Stomach (tissue), 9 donors: ENCODE results near the gene CDH8. TPM values are rescaled to one million over a fixed set of nuclear protein-coding genes. Genes with fewer than 3 reads are reported as not detected.

Experiments
- DNase-seq, 2 donors: peaks; one replicate each; pipeline versions ENCODE4 v3.0.0 to v3.0.0-alpha.2; 2013 to 2019
- H3K27ac ChIP-seq, 5 donors: fragments of 200-600 bp in 4 of 5; sonication (generic) in 4 of 5; one replicate each; pipeline ENCODE4 v1.5.1; 2013 to 2019; ENCODE audit warnings: mild to moderate bottlenecking in 1 of 5, moderate library complexity in 1 of 5
- H3K27me3 ChIP-seq, 3 donors: fragments of 200-600 bp; sonication (generic); one replicate each; pipeline ENCODE4 v1.5.1; 2017 to 2019; ENCODE audit warnings: mixed run types in 1 of 3
- H3K36me3 ChIP-seq, 4 donors: fragments of 200-600 bp; sonication (generic); 1 replicate in 3 of 4; 2 replicates in 1 of 4; pipeline ENCODE4 v1.5.1; 2016 to 2019
- H3K4me1 ChIP-seq, 4 donors: fragments of 200-600 bp; sonication (generic); one replicate each; pipeline ENCODE4 v1.5.1; 2016 to 2019
- H3K4me3 ChIP-seq, 4 donors: fragments of 200-600 bp; sonication (generic) in 3 of 4; one replicate each; pipeline ENCODE4 v1.5.1; 2016 to 2019; ENCODE audit warnings: mild to moderate bottlenecking in 1 of 4
- H3K9me3 ChIP-seq, 4 donors: fragments of 200-600 bp; sonication (generic); one replicate each; pipeline ENCODE4 v1.5.1; 2016 to 2019
- CTCF ChIP-seq, 7 experiments: fragments of 450-650 bp in 4 of 7; fragments of 200-600 bp in 3 of 7; sonication (generic) in 3 of 7; IDR thresholded peaks; one replicate each; pipeline ENCODE4 v1.5.1; 2016 to 2019; ENCODE audit warnings: antibody characterized with exemption in 7 of 7, control low read depth in 2 of 7, mild to moderate bottlenecking in 1 of 7
- EP300 ChIP-seq: sonication (generic); formaldehyde crosslinking; IDR thresholded peaks from one replicate; pipeline ENCODE4 v1.6.1; 2017; ENCODE audit warnings: antibody characterized with exemption
- POLR2A ChIP-seq, 4 donors: fragments of 450-650 bp; IDR thresholded peaks; one replicate each; pipeline ENCODE4 v1.6.1; 2016; ENCODE audit warnings: antibody characterized with exemption in 4 of 4, control low read depth in 2 of 4, mild to moderate bottlenecking in 1 of 4, moderate library complexity in 1 of 4
- POLR2AphosphoS5 ChIP-seq, 3 donors: sonication (generic); formaldehyde crosslinking; IDR thresholded peaks; one replicate each; pipeline ENCODE4 v1.6.1; 2016; ENCODE audit warnings: antibody characterized with exemption in 3 of 3
- WGBS, 5 donors: extraction: QIAGEN DNeasy Blood & Tissue Kit in 3 of 5; methylation state at CpG; one replicate each; pipeline versions ENCODE4 v1.1.5 to v1.1.7; 2013 to 2018; 5-methylcytosine and 5-hydroxymethylcytosine counted together
- intact Hi-C: fragments of 100-400 bp; cut with DNase I; formaldehyde crosslinking; loops from one replicate; pipeline ENCODE4 v1.15.1; 2023; ENCODE audit warnings: low total_unique reads
- polyA plus RNA-seq, 3 donors: library from polyadenylated mRNA; stranded (reverse); fragments of 200-250 nt; gene quantifications; one replicate each; pipeline ENCODE4 v1.2.3, GENCODE V29; 2013
- total RNA-seq, 5 donors: library from RNA; depleted of rRNA; stranded (reverse); fragments of >200 nt; gene quantifications; one replicate each; pipeline versions ENCODE4 v1.1.0 to v1.2.3, GENCODE V29; 2014 to 2016
- donor health status: healthy with polysubstance abuse.
- donor health status: Bipolar disorder and iron deficiency.
- donor health status: healthy.

Gene CDH8
- total and polyA plus RNA-seq, 8 donors: 0.13 to 6.4 TPM; not detected in 6

- Histone ChIP-seq H3K27me3 (no peaks in the 10 kb centered on the region), H3K36me3 (no peaks in the 10 kb centered on the region), H3K27ac (no peak overlapping the region), H3K4me1 (no peaks in the 10 kb centered on the region), H3K9me3 (peaks cover 0 to 9% (median 2%) of the 10 kb centered on the region in 4 donors), H3K4me3 (no peak overlapping the region)
- no peak for DNase-seq
- 46 to 67% (median 59%) methylated on average over 4 of the region's 4 CpGs for WGBS, 5 donors
- intact Hi-C loops: no loop called here
- no peak for TF ChIP-seq CTCF (IDR thresholded peaks at IDR 0.05)
- TF ChIP-seq EP300: no peak
- TF ChIP-seq POLR2AphosphoS5 (IDR thresholded peaks at IDR 0.05): no peak
- TF ChIP-seq POLR2A (IDR thresholded peaks at IDR 0.05): no peak
Observed at GRCh38 chr16:61969077-61969382, 67.2 kb downstream of the CDH8 start.

GRCh38 chr16:61968242-61969076 is 67.8 kb downstream of the CDH8 start:
- Histone ChIP-seq H3K9me3 (peaks cover 0 to 9% (median 2%) of the 10 kb centered on the region in 4 donors), H3K27me3 (no peaks in the 10 kb centered on the region), H3K4me3 (no peak overlapping the region), H3K4me1 (no peaks in the 10 kb centered on the region), H3K27ac (no peak overlapping the region), H3K36me3 (no peaks in the 10 kb centered on the region)
- no peak for TF ChIP-seq POLR2AphosphoS5 (IDR thresholded peaks at IDR 0.05)
- no peak for TF ChIP-seq CTCF (IDR thresholded peaks at IDR 0.05)
- TF ChIP-seq EP300: no peak
- TF ChIP-seq POLR2A (IDR thresholded peaks at IDR 0.05): no peak
- WGBS, 5 donors: 46 to 54% (median 51%) methylated on average over 7 of the region's 7 CpGs
- intact Hi-C loops: no loop called here
- DNase-seq: no peak

- Histone ChIP-seq H3K27me3 (no peaks in the 10 kb centered on the region), H3K4me1 (no peaks in the 10 kb centered on the region), H3K9me3 (peaks cover 0 to 7% (median 3%) of the 10 kb centered on the region in 4 donors), H3K4me3 (no peak overlapping the region), H3K36me3 (no peaks in the 10 kb centered on the region), H3K27ac (no peak overlapping the region)
- DNase-seq: no peak
- 42 to 53% (median 46%) methylated on average over 8 of the region's 8 CpGs for WGBS, 5 donors
- intact Hi-C loops: no loop called here
- no peak for TF ChIP-seq EP300
- no peak for TF ChIP-seq POLR2A (IDR thresholded peaks at IDR 0.05)
- TF ChIP-seq CTCF (IDR thresholded peaks at IDR 0.05): no peak
- no peak for TF ChIP-seq POLR2AphosphoS5 (IDR thresholded peaks at IDR 0.05)
Observed at GRCh38 chr16:61957075-61957855, 79.0 kb downstream of the CDH8 start.

- H3K27ac ChIP-seq: no peak overlapping the region
- no peaks in the 10 kb centered on the region for H3K36me3 ChIP-seq
- peaks cover 0 to 10% (median 0%) of the 10 kb centered on the region in 4 donors for H3K9me3 ChIP-seq
- intact Hi-C loops: no loop called here
- H3K4me1 ChIP-seq: no peaks in the 10 kb centered on the region
- no peak overlapping the region for H3K4me3 ChIP-seq
- DNase-seq: no peak
- WGBS, 5 donors: 37 to 45% (median 39%) methylated on average over 1 of the region's 1 CpG
- no peaks in the 10 kb centered on the region for H3K27me3 ChIP-seq
- TF ChIP-seq POLR2AphosphoS5 (IDR thresholded peaks at IDR 0.05) (no peak), EP300 (no peak)
Observed at GRCh38 chr16:61952841-61953240, 83.4 kb downstream of the CDH8 start.
